Activated T-cell treated with anti-CD3 and anti-CD28 coated beads for 4 hours (primary cell): ENCODE data around the gene TCTA.

Experiments
- DNase-seq: peaks from one replicate; pipeline ENCODE4 v3.0.0-alpha.2; 2020

The TCTA gene

DNA sequence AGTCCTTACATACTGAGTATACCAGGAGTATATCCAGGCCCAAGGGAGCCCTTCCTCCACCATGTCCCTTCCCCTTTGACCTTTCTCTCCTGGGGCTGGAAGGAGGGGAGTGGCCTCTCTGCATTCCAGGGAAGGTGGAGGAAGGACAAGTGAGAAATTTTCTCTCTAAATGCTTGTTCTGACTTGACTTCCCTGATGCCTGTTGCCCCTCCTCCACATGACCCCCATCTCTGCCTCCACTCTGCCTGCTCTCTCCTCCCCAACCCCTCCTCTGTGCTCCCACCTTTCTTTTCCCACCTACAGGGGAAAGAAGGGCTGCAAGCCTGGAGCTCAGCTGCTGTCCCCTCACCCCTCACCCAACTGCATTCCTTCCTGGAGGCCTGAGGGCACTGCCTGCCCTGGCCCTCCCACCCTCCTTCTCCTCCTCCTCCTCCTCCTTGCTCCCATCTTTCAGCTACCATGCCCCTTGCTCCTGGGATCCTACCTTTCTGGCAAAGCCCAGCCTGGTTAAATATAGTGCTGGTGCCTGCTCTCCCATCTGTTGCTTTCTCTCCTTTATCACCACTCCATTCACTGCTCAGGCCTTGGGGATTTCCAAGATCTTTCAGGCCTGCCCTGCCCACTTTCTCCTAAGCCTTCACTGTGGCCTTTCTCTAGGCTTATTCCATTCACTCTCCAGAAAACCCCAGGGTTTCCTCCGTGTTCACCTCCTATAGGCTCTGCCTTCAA is 49.4 kb downstream of the TCTA start:
- no peak for DNase-seq

- DNase-seq, result no peak
Measured at GRCh38 chr3:49462222-49462621, 50.0 kb downstream of the TCTA start.

DNA sequence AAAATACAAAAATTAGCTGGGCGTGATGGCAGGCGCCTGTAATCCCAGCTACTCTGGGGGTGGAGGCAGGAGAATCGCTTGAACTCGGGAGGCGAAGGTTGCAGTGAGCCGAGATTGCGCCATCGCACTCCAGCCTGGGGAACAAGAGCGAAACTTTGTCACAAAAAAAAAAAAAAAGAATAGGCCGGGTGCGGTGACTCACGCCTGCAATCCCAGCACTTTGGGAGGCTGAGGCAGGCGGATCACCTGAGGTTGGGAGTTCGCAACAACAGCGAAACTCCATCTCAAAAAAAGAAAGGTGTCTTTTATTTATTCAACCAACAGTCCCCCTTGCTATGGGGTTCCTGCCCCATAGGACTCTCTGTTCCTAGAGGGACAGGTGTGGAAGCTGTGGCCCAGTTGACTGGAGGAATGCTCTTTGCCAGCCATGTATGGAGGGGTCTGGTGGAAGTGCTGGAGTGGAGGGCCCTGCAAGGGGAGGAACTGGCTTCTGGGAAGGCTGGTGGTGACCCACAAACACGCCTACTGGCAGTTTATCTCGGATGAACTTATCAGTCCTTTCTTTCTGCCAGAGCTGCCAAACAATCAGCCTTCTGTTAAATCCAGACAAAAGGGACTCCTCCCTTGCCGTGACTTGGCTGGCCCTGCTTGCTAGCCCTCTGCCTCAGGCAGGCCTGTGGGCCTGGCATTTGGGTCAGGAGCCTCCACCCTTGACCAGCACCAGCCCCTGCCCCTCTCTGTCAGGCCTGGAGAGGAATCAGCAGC is 53.2 kb downstream of the TCTA start:
- DNase-seq, result no peak
